LHCN-M2 (cell line): ENCODE results near the gene RUFY1. TPM values are rescaled to one million over a fixed set of nuclear protein-coding genes. Genes with fewer than 3 reads are reported as not detected.

Experiments
- total RNA-seq: library from RNA; depleted of rRNA; stranded (reverse); fragments of >200 nt; gene quantifications from 2 replicates; pipeline ENCODE4 v1.2.3, GENCODE V29; 2014; rRNA removed

RUFY1 gene
- total RNA-seq, 1 experiment from 2014 or later, result 35.5 TPM

Other genes starting within 250 kb of the RUFY1 start
- gene ADAMTS2, start 205.1 kb upstream of the RUFY1 start, total RNA-seq, result 20.7 and 24.1 TPM in 2 replicates
- 374 and 422 TPM in 2 replicates for gene HNRNPH1, start 73.1 kb downstream of the RUFY1 start, total RNA-seq
- not detected in 2 replicates for gene CBY3, start 130.5 kb downstream of the RUFY1 start, total RNA-seq
- gene CANX, start 148.4 kb downstream of the RUFY1 start, total RNA-seq, result 440 and 478 TPM in 2 replicates
- 10.0 and 11.7 TPM in 2 replicates for gene MAML1, start 182.3 kb downstream of the RUFY1 start, total RNA-seq
- not detected in 2 replicates for gene LTC4S, start 243.4 kb downstream of the RUFY1 start, total RNA-seq